GM23338 (cell line): ENCODE results near the gene DUSP6. TPM values are rescaled to one million over a fixed set of nuclear protein-coding genes. Genes with fewer than 3 reads are reported as not detected.

Experiments
- ATAC-seq: fragments of 200-7000 bp; cut with Tn5 transposase; 3 replicates; pipeline ENCODE4 v1.9.1; 2020
- DNase-seq: peaks from one replicate; pipeline ENCODE4 v3.0.0-alpha.2; 2015; ENCODE audit warnings: low spot score
- H2AFZ ChIP-seq: fragments of 200-600 bp; sonication (generic); 2 replicates; pipeline ENCODE4 v1.8.0; 2016; ENCODE audit warnings: antibody characterized with exemption, mild to moderate bottlenecking, moderate library complexity
- H3F3A ChIP-seq: fragments of 200-600 bp; sonication (generic); replicated peaks from 2 replicates; pipeline ENCODE4 v1.8.0; 2017; ENCODE audit warnings: antibody characterized with exemption, mixed run types, low read depth
- H3K27ac ChIP-seq: fragments of 200-600 bp; sonication (generic); 2 replicates; pipeline ENCODE4 v1.6.1; 2016; ENCODE audit warnings: low read depth
- H3K27me3 ChIP-seq: fragments of 200-600 bp; sonication (generic); 2 replicates; pipeline ENCODE4 v1.8.0; 2016; ENCODE audit warnings: mild to moderate bottlenecking, mixed run types, moderate library complexity; ENCODE audit not compliant: insufficient read depth
- H3K36me3 ChIP-seq: fragments of 200-600 bp; sonication (generic); 2 replicates; pipeline ENCODE4 v1.8.0; 2016; ENCODE audit warnings: mild to moderate bottlenecking; ENCODE audit not compliant: insufficient read depth
- H3K4me1 ChIP-seq: fragments of 200-600 bp; sonication (generic); 2 replicates; pipeline ENCODE4 v1.8.0; 2016; ENCODE audit warnings: mild to moderate bottlenecking, moderate library complexity; ENCODE audit not compliant: insufficient read depth
- H3K4me2 ChIP-seq: fragments of 200-600 bp; sonication (generic); 2 replicates; pipeline ENCODE4 v1.7.1; 2017; ENCODE audit warnings: mixed run types
- H3K4me3 ChIP-seq: fragments of 200-600 bp; sonication (generic); 2 replicates; pipeline ENCODE4 v1.6.1; 2016; ENCODE audit warnings: mixed run types
- H3K79me2 ChIP-seq: fragments of 200-600 bp; sonication (generic); replicated peaks from 2 replicates; pipeline ENCODE4 v1.8.0; 2017; ENCODE audit warnings: mild to moderate bottlenecking; ENCODE audit not compliant: insufficient read depth
- H3K9me2 ChIP-seq: fragments of 200-600 bp; sonication (generic); 2 replicates; pipeline ENCODE4 v1.8.0; 2017; ENCODE audit not compliant: insufficient read depth
- H4K20me1 ChIP-seq: fragments of 200-600 bp; sonication (generic); replicated peaks from 2 replicates; pipeline ENCODE4 v1.8.0; 2017; ENCODE audit warnings: mild to moderate bottlenecking; ENCODE audit not compliant: insufficient read depth
- H3K27ac Mint-ChIP-seq: 2 replicates; pipeline ENCODE4 v1.8.0; 2020; ENCODE audit warnings: inconsistent platforms, mild to moderate bottlenecking, moderate library complexity, mixed read lengths
- H3K27me3 Mint-ChIP-seq: 3 replicates; pipeline ENCODE4 v1.8.0; 2022; ENCODE audit warnings: low read depth, mild to moderate bottlenecking, moderate library complexity, mixed read lengths, inconsistent platforms; ENCODE audit not compliant: insufficient read depth, poor library complexity
- H3K36me3 Mint-ChIP-seq: 3 replicates; pipeline ENCODE4 v1.8.0; 2021; ENCODE audit warnings: low read depth, mild to moderate bottlenecking, inconsistent platforms, moderate library complexity, mixed read lengths
- H3K4me1 Mint-ChIP-seq: 3 replicates; pipeline ENCODE4 v1.8.0; 2020; ENCODE audit warnings: mild to moderate bottlenecking, inconsistent platforms, mixed read lengths
- H3K4me3 Mint-ChIP-seq: 3 replicates; pipeline ENCODE4 v1.8.0; 2021; ENCODE audit warnings: moderate library complexity, mild to moderate bottlenecking, inconsistent platforms, mixed read lengths
- H3K9me3 Mint-ChIP-seq: 3 replicates; pipeline ENCODE4 v1.8.0; 2020; ENCODE audit warnings: moderate library complexity, mild to moderate bottlenecking, inconsistent platforms, mixed read lengths
- CREB1 ChIP-seq: fragments of 250-450 bp; sonication (Bioruptor Pico); IDR thresholded peaks from 2 replicates; pipeline ENCODE4 v1.5.0; 2020; ENCODE audit warnings: low read depth, mild to moderate bottlenecking, moderate library complexity
- EZH2 ChIP-seq: fragments of 200-600 bp; sonication (generic); IDR thresholded peaks from one replicate; pipeline ENCODE4 v1.8.0; 2017; ENCODE audit warnings: antibody characterized with exemption, mild to moderate bottlenecking, low read depth; ENCODE audit not compliant: unreplicated experiment
- EZH2phosphoT487 ChIP-seq: fragments of 200-600 bp; sonication (generic); IDR thresholded peaks from one replicate; pipeline ENCODE4 v1.8.1; 2018; ENCODE audit warnings: antibody characterized with exemption; ENCODE audit not compliant: unreplicated experiment
- JUNB ChIP-seq: IDR thresholded peaks from one replicate; pipeline ENCODE4 v1.6.1; 2016; ENCODE audit warnings: antibody characterized with exemption; ENCODE audit not compliant: unreplicated experiment
- NANOG ChIP-seq: IDR thresholded peaks from 2 replicates; pipeline ENCODE4 v1.6.1; 2016; ENCODE audit warnings: antibody characterized with exemption, borderline replicate concordance
- POLR2AphosphoS5 ChIP-seq: IDR thresholded peaks from 2 replicates; pipeline ENCODE4 v1.6.1; 2016; ENCODE audit warnings: antibody characterized with exemption, low read depth
- STAT1 ChIP-seq: IDR thresholded peaks from one replicate; pipeline ENCODE4 v1.6.1; 2016; ENCODE audit warnings: antibody characterized with exemption; ENCODE audit not compliant: unreplicated experiment
- ZNF114 ChIP-seq: fragments of 250-450 bp; sonication (Bioruptor Pico); IDR thresholded peaks from 2 replicates; pipeline ENCODE4 v1.5.0; 2020; ENCODE audit warnings: mild to moderate bottlenecking, moderate library complexity
- ZNF331 ChIP-seq: fragments of 250-450 bp; sonication (Bioruptor Pico); IDR thresholded peaks from 2 replicates; pipeline ENCODE4 v1.5.0; 2020; ENCODE audit warnings: low read depth, mild to moderate bottlenecking, moderate library complexity
- polyA plus RNA-seq: library from polyadenylated mRNA; unstranded; fragments of >200 nt; fragmentation: Nextera tagmentation; extraction: Ambion mirVana; gene quantifications from 2 replicates; pipeline ENCODE4 v1.2.1, GENCODE V29; 2016
- total RNA-seq: library from RNA; depleted of rRNA; stranded (reverse); fragments of >200 nt; shearing (Covaris generic); gene quantifications from 2 replicates; pipeline ENCODE4 v1.2.3, GENCODE V29; 2014
- TF ChIP-seq, protein P1 (sequence below): IDR thresholded peaks from one replicate; pipeline ENCODE4 v1.6.1; 2018; ENCODE audit warnings: antibody characterized with exemption; ENCODE audit not compliant: unreplicated experiment
- TF ChIP-seq, protein P2 (sequence below): IDR thresholded peaks from 2 replicates; pipeline ENCODE4 v1.6.1; 2016; ENCODE audit warnings: antibody characterized with exemption
- TF ChIP-seq, protein P3 (sequence below), 2 experiments: fragments of 200-600 bp in 1 of 2; sonication (generic) in 1 of 2; conservative IDR thresholded peaks; 2 replicates each; pipeline versions ENCODE4 v1.5.1 to v1.6.1; 2016 to 2017; ENCODE audit warnings: antibody characterized with exemption in 2 of 2, low read depth in 2 of 2, mild to moderate bottlenecking in 2 of 2, moderate library complexity in 1 of 2

DUSP6 gene
- total and polyA plus RNA-seq, 2 experiments from 2014 or later = 117 to 191 TPM

DNA sequence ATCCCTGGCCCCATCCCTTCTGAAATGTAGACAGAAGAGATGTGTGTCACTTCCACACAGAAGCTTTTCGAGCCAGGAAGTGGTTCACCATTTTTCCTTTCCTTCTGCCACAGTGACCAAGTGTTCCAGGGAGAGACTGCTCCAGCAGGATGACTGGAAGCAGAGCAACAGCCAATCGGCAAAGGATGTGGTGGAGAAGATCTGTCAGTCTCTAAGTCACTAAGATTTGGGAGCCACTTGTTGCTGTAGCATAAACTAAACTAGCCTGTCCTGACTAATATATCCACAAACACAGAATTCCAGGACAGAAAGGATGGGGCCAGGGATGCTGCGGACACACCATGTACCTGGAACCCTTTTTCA lies 42.9 kb downstream of the DUSP6 start:
- Mint-ChIP-seq H3K9me3 (no peaks in the 10 kb centered on the region), H3K4me3 (no peak overlapping the region), H3K27ac (no peak overlapping the region), H3K27me3 (peaks cover 3% of the 10 kb centered on the region), H3K4me1 (peaks cover 20% of the 10 kb centered on the region), H3K36me3 (no peaks in the 10 kb centered on the region)
- H2AFZ ChIP-seq = peak overlapping the region; percentile 43; the same call in 1 of the 2 replicates
- ATAC-seq = no peak
- no peak for DNase-seq
- H3K36me3 ChIP-seq = no peaks in the 10 kb centered on the region
- H3K79me2 ChIP-seq = no peaks in the 10 kb centered on the region
- no peaks in the 10 kb centered on the region for H4K20me1 ChIP-seq
- no peaks in the 10 kb centered on the region for H3K27me3 ChIP-seq
- H3K4me2 ChIP-seq = no peak overlapping the region
- H3F3A ChIP-seq = no peaks in the 10 kb centered on the region
- no peaks in the 10 kb centered on the region; the same call in 1 of the 2 replicates for H3K9me2 ChIP-seq
- H3K4me3 ChIP-seq = no peak overlapping the region
- TF ChIP-seq NANOG = no peak
- no peak for TF ChIP-seq EZH2
- TF ChIP-seq, protein P1, sequence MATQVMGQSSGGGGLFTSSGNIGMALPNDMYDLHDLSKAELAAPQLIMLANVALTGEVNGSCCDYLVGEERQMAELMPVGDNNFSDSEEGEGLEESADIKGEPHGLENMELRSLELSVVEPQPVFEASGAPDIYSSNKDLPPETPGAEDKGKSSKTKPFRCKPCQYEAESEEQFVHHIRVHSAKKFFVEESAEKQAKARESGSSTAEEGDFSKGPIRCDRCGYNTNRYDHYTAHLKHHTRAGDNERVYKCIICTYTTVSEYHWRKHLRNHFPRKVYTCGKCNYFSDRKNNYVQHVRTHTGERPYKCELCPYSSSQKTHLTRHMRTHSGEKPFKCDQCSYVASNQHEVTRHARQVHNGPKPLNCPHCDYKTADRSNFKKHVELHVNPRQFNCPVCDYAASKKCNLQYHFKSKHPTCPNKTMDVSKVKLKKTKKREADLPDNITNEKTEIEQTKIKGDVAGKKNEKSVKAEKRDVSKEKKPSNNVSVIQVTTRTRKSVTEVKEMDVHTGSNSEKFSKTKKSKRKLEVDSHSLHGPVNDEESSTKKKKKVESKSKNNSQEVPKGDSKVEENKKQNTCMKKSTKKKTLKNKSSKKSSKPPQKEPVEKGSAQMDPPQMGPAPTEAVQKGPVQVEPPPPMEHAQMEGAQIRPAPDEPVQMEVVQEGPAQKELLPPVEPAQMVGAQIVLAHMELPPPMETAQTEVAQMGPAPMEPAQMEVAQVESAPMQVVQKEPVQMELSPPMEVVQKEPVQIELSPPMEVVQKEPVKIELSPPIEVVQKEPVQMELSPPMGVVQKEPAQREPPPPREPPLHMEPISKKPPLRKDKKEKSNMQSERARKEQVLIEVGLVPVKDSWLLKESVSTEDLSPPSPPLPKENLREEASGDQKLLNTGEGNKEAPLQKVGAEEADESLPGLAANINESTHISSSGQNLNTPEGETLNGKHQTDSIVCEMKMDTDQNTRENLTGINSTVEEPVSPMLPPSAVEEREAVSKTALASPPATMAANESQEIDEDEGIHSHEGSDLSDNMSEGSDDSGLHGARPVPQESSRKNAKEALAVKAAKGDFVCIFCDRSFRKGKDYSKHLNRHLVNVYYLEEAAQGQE = no peak
- no peak for TF ChIP-seq ZNF331 (CRISPR knock-in tag)
- no peak for TF ChIP-seq JUNB
- TF ChIP-seq, protein P2, sequence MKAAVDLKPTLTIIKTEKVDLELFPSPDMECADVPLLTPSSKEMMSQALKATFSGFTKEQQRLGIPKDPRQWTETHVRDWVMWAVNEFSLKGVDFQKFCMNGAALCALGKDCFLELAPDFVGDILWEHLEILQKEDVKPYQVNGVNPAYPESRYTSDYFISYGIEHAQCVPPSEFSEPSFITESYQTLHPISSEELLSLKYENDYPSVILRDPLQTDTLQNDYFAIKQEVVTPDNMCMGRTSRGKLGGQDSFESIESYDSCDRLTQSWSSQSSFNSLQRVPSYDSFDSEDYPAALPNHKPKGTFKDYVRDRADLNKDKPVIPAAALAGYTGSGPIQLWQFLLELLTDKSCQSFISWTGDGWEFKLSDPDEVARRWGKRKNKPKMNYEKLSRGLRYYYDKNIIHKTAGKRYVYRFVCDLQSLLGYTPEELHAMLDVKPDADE = no peak
- TF ChIP-seq CREB1 (CRISPR knock-in tag) = no peak
- TF ChIP-seq POLR2AphosphoS5 = no peak
- no peak for TF ChIP-seq EZH2phosphoT487
- peaks cover 9% of the 10 kb centered on the region; the same call in 1 of the 2 replicates for H3K4me1 ChIP-seq
- no peak overlapping the region for H3K27ac ChIP-seq

DNA sequence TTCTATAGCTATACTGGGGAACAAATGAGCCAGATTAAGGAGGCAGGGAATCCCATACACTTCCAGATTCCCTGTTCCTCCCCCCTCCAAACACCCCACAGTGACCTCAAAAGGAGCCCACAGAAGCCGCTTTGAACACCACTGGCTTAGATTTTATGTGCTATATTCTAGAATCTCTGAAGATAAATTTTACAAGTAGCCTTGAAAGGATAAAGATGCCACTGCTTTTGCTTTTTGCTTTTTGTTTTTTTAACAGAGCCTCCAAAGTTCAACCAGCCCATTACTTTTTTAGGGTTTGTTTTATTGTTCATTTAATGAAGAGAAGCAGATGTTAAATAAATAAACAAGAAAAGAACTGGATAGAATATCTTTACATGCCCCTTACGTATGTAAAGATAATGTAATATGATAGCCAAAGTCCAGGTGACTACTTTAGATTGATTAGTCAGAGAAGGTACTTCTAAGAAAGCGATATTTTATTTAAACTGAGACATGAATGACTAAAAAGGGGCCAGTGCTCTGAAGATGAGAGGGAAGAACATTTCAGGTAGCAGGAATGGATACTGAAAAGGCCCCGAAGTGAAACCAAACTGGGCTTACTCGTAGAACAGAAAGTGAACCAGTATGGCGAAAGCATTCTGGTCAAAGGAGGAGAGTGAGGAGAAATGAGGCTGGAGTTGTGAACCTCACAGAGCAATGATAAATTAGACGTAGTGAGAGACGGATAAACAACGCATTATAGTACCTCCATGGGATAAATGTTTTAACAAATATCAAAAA lies 44.6 kb downstream of the DUSP6 start:
- Mint-ChIP-seq H3K9me3 (no peaks in the 10 kb centered on the region), H3K4me1 (peaks cover 20% of the 10 kb centered on the region), H3K27me3 (peaks cover 3% of the 10 kb centered on the region), H3K4me3 (no peak overlapping the region), H3K36me3 (no peaks in the 10 kb centered on the region), H3K27ac (no peak overlapping the region)
- H3K4me3 ChIP-seq = no peak overlapping the region
- no peak for DNase-seq
- H3K27me3 ChIP-seq = no peaks in the 10 kb centered on the region
- no peaks in the 10 kb centered on the region for H4K20me1 ChIP-seq
- H3K79me2 ChIP-seq = no peaks in the 10 kb centered on the region
- no peaks in the 10 kb centered on the region for H3F3A ChIP-seq
- 0 out of 2 replicates have a peak overlapping the region, but pooled peaks have one; percentile 20 for H3K4me2 ChIP-seq
- TF ChIP-seq, protein P2 = no peak
- no peak for TF ChIP-seq ZNF114 (CRISPR knock-in tag)
- TF ChIP-seq, protein P1 = no peak
- TF ChIP-seq JUNB = no peak
- TF ChIP-seq EZH2phosphoT487 = no peak
- no peak for TF ChIP-seq EZH2
- TF ChIP-seq, protein P3, sequence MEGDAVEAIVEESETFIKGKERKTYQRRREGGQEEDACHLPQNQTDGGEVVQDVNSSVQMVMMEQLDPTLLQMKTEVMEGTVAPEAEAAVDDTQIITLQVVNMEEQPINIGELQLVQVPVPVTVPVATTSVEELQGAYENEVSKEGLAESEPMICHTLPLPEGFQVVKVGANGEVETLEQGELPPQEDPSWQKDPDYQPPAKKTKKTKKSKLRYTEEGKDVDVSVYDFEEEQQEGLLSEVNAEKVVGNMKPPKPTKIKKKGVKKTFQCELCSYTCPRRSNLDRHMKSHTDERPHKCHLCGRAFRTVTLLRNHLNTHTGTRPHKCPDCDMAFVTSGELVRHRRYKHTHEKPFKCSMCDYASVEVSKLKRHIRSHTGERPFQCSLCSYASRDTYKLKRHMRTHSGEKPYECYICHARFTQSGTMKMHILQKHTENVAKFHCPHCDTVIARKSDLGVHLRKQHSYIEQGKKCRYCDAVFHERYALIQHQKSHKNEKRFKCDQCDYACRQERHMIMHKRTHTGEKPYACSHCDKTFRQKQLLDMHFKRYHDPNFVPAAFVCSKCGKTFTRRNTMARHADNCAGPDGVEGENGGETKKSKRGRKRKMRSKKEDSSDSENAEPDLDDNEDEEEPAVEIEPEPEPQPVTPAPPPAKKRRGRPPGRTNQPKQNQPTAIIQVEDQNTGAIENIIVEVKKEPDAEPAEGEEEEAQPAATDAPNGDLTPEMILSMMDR (conservative IDR thresholded peaks at IDR 0.05; ENCODE audit: low read depth in 2 of 2) = no peak
- no peak for TF ChIP-seq STAT1
- H3K9me2 ChIP-seq = no peaks in the 10 kb centered on the region; the same call in 1 of the 2 replicates
- no peaks in the 10 kb centered on the region for H3K36me3 ChIP-seq
- H2AFZ ChIP-seq = peak overlapping the region; percentile 87
- peak; percentile 29; the same call in 1 of the 3 replicates for ATAC-seq
- peaks cover 9% of the 10 kb centered on the region; the same call in 1 of the 2 replicates for H3K4me1 ChIP-seq
- H3K27ac ChIP-seq = no peak overlapping the region
